Karpas-422 (cell line): ENCODE measurements around the gene PLEKHG3. TPM values are rescaled to one million over a fixed set of nuclear protein-coding genes. Genes with fewer than 3 reads are reported as not detected.
A peak's percentile ranks its signal among the peaks of the same experiment; 100 is the strongest.

ENCODE experiments used
- DNase-seq: peaks from one replicate; pipeline ENCODE4 v3.0.0-alpha.2; 2015
- H2AFZ ChIP-seq: fragments of 200-600 bp; sonication (generic); 2 replicates; pipeline ENCODE4 v1.6.1; 2014; ENCODE audit warnings: antibody characterized with exemption, low read length, mixed read lengths
- H3K27ac ChIP-seq: fragments of 200-600 bp; sonication (generic); 2 replicates; pipeline ENCODE4 v1.5.1; 2014; ENCODE audit warnings: mild to moderate bottlenecking, low read length, moderate library complexity
- H3K27me3 ChIP-seq: fragments of 200-600 bp; sonication (generic); 2 replicates; pipeline ENCODE4 v1.6.1; 2014; ENCODE audit warnings: low read length, mixed read lengths
- H3K36me3 ChIP-seq: fragments of 200-600 bp; sonication (generic); 2 replicates; pipeline ENCODE4 v1.6.1; 2014; ENCODE audit warnings: low read length, mixed read lengths; ENCODE audit not compliant: insufficient read depth
- H3K4me1 ChIP-seq: fragments of 200-600 bp; sonication (generic); 2 replicates; pipeline ENCODE4 v1.6.1; 2014; ENCODE audit warnings: mild to moderate bottlenecking, low read length, mixed read lengths
- H3K4me2 ChIP-seq: fragments of 200-600 bp; sonication (generic); 2 replicates; pipeline ENCODE4 v1.6.1; 2014; ENCODE audit warnings: low read length, low read depth, mild to moderate bottlenecking; ENCODE audit not compliant: poor library complexity, severe bottlenecking
- H3K4me3 ChIP-seq: fragments of 200-600 bp; sonication (generic); 2 replicates; pipeline ENCODE4 v1.5.1; 2014; ENCODE audit warnings: mild to moderate bottlenecking, antibody characterized with exemption, low read length, mixed read lengths
- H3K79me2 ChIP-seq: fragments of 200-600 bp; sonication (generic); 2 replicates; pipeline ENCODE4 v1.6.1; 2014; ENCODE audit warnings: mild to moderate bottlenecking, low read length, mixed read lengths
- H3K9ac ChIP-seq: fragments of 200-600 bp; sonication (generic); 2 replicates; pipeline ENCODE4 v1.6.0; 2014; ENCODE audit warnings: low read length
- H3K9me2 ChIP-seq: fragments of 200-600 bp; sonication (generic), shearing (Covaris generic); replicated peaks from 2 replicates; pipeline ENCODE4 v1.6.0; 2014; ENCODE audit warnings: mild to moderate bottlenecking, low read length, moderate library complexity; ENCODE audit not compliant: insufficient read depth
- H3K9me3 ChIP-seq: fragments of 300-700, 200-600 bp; sonication (generic); 2 replicates; pipeline ENCODE4 v1.6.1; 2014; ENCODE audit warnings: low read length, mixed read lengths
- H4K20me1 ChIP-seq: fragments of 200-600 bp; sonication (generic); 2 replicates; pipeline ENCODE4 v1.6.1; 2014; ENCODE audit warnings: mild to moderate bottlenecking, antibody characterized with exemption, low read length, low read depth; ENCODE audit not compliant: insufficient read depth
- total RNA-seq: library from RNA; depleted of rRNA; stranded (reverse); fragments of >200 nt; shearing (Covaris generic); gene quantifications from 2 replicates; pipeline ENCODE4 v1.2.3, GENCODE V29; 2014; ENCODE audit warnings: low replicate concordance

PLEKHG3 gene
- total RNA-seq, 1 experiment from 2014 or later: not detected

GRCh38 chr14:64754685-64755084, 50.5 kb downstream of the PLEKHG3 start:
- no peaks in the 10 kb centered on the region for H3K36me3 ChIP-seq
- no peaks in the 10 kb centered on the region for H3K79me2 ChIP-seq
- DNase-seq: no peak
- no peaks in the 10 kb centered on the region; the same call in 1 of the 2 replicates for H4K20me1 ChIP-seq
- H3K27ac ChIP-seq: no peak overlapping the region
- no peak overlapping the region for H3K4me3 ChIP-seq
- H2AFZ ChIP-seq: no peak overlapping the region
- H3K27me3 ChIP-seq: no peaks in the 10 kb centered on the region; the same call in 1 of the 2 replicates
- no peaks in the 10 kb centered on the region for H3K9me3 ChIP-seq
- H3K4me1 ChIP-seq: no peaks in the 10 kb centered on the region
- no peak overlapping the region for H3K9ac ChIP-seq
- H3K9me2 ChIP-seq: no peaks in the 10 kb centered on the region
- no peak overlapping the region for H3K4me2 ChIP-seq

- Histone ChIP-seq H3K79me2 (no peaks in the 10 kb centered on the region), H2AFZ (no peak overlapping the region), H3K4me3 (no peak overlapping the region), H3K4me2 (no peak overlapping the region), H3K9me2 (no peaks in the 10 kb centered on the region), H3K4me1 (no peaks in the 10 kb centered on the region), H3K9me3 (no peaks in the 10 kb centered on the region), H3K9ac (no peak overlapping the region), H4K20me1 (no peaks in the 10 kb centered on the region; the same call in 1 of the 2 replicates), H3K27me3 (no peaks in the 10 kb centered on the region; the same call in 1 of the 2 replicates), H3K27ac (no peak overlapping the region), H3K36me3 (no peaks in the 10 kb centered on the region)
- DNase-seq: no peak
Measured at GRCh38 chr14:64755781-64756221, 51.6 kb downstream of the PLEKHG3 start.

GRCh38 chr14:64756712-64757111, 52.5 kb downstream of the PLEKHG3 start:
- no peak overlapping the region for H3K27ac ChIP-seq

DNA sequence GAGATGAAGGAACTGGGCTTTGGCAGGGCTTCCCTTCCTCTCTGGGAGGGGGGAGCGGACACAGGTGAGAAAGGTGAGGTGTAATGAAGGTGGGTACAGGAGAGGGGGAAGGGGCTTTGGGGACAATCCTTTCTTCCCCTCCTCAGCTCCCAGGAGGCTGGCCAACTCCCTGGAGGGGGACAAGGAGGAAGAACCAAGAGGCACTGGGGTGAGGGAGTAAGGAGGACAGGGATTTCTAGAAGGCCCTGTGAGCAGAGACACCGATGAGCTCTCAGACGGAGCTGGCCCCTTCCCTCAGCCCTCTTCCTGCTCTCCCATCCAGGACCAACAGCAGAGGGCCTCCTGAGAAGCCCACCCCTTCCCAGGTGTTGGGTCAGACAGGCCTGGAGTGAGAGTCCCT, 53.4 kb downstream of the PLEKHG3 start:
- no peaks in the 10 kb centered on the region for H3K79me2 ChIP-seq
- H3K27ac ChIP-seq: no peak overlapping the region
- H3K27me3 ChIP-seq: no peaks in the 10 kb centered on the region; the same call in 1 of the 2 replicates
- no peak overlapping the region for H2AFZ ChIP-seq
- no peak overlapping the region for H3K9ac ChIP-seq
- H3K4me3 ChIP-seq: no peak overlapping the region
- H4K20me1 ChIP-seq: no peaks in the 10 kb centered on the region; the same call in 1 of the 2 replicates
- H3K9me2 ChIP-seq: no peaks in the 10 kb centered on the region
- H3K36me3 ChIP-seq: no peaks in the 10 kb centered on the region
- peaks cover 10% of the 10 kb centered on the region for H3K4me1 ChIP-seq
- no peak for DNase-seq
- H3K9me3 ChIP-seq: no peaks in the 10 kb centered on the region
- no peak overlapping the region for H3K4me2 ChIP-seq

More at GRCh38 chr14:64756712-64757111, 52.5 kb downstream of the PLEKHG3 start:
- Histone ChIP-seq H3K9ac (no peak overlapping the region), H3K79me2 (no peaks in the 10 kb centered on the region), H4K20me1 (no peaks in the 10 kb centered on the region; the same call in 1 of the 2 replicates), H3K4me2 (no peak overlapping the region), H3K9me2 (no peaks in the 10 kb centered on the region), H3K27me3 (no peaks in the 10 kb centered on the region; the same call in 1 of the 2 replicates), H3K4me1 (peaks cover under 1% of the 10 kb centered on the region; the same call in 1 of the 2 replicates), H3K36me3 (no peaks in the 10 kb centered on the region), H3K4me3 (no peak overlapping the region), H3K9me3 (no peaks in the 10 kb centered on the region), H2AFZ (no peak overlapping the region)
- no peak for DNase-seq

- Histone ChIP-seq H3K4me2 (no peak overlapping the region), H3K27me3 (no peaks in the 10 kb centered on the region; the same call in 1 of the 2 replicates), H3K79me2 (no peaks in the 10 kb centered on the region), H3K9me2 (no peaks in the 10 kb centered on the region), H3K36me3 (no peaks in the 10 kb centered on the region), H4K20me1 (no peaks in the 10 kb centered on the region; the same call in 1 of the 2 replicates), H3K9me3 (no peaks in the 10 kb centered on the region), H3K9ac (no peak overlapping the region), H3K27ac (no peak overlapping the region), H3K4me1 (peaks cover 14% of the 10 kb centered on the region), H3K4me3 (no peak overlapping the region), H2AFZ (no peak overlapping the region)
- no peak for DNase-seq
Measured at GRCh38 chr14:64758025-64758521, 53.8 kb downstream of the PLEKHG3 start.

DNA sequence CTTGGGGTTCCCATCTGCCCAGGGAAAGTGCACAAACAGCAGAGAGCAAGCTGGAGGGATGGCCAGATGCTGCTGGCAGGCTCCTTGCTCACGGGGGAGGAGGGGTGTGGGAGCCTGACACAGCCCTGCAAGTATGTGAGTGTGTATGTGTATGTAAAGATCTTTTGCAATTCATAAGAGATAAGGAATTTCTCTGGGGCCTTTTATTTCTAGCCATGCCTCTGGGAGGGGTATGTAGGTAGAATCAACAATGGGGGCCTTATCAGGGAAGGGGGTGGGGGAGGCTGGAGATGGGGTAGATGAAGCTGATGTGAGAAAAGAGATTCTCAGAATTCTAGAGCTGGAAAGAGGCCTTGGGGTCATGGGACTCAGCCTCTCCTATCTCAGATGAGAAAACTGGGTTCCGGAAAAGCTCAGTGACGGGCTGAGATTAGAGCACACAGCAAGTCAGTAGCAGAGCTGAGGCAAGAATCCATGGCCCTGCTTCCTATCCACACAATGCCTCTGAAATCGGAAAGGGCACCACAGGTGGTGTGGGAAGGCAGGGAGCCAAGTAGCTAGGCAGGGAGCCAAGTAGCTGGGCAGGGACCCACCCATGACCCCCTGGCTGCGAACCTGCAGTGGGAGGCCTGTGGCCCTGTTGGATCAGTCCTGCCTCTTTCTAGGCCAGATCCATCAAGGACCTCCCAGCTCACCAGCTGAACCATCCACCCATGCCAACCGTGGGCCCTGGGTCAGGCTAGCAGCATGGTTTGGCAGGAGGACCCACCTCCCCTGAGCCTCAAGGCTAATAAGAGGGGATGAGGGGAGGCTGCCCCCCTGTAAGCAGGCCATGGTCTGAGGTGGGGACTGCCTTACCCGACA, 54.7 kb downstream of the PLEKHG3 start:
- no peak overlapping the region for H3K4me3 ChIP-seq
- no peaks in the 10 kb centered on the region; the same call in 1 of the 2 replicates for H3K27me3 ChIP-seq
- H3K4me2 ChIP-seq: no peak overlapping the region
- H3K9me2 ChIP-seq: no peaks in the 10 kb centered on the region
- no peaks in the 10 kb centered on the region for H3K9me3 ChIP-seq
- no peaks in the 10 kb centered on the region; the same call in 1 of the 2 replicates for H4K20me1 ChIP-seq
- no peak overlapping the region for H3K9ac ChIP-seq
- H2AFZ ChIP-seq: no peak overlapping the region
- peaks cover 23% of the 10 kb centered on the region for H3K4me1 ChIP-seq
- no peak for DNase-seq
- no peaks in the 10 kb centered on the region for H3K36me3 ChIP-seq
- H3K27ac ChIP-seq: no peak overlapping the region
- H3K79me2 ChIP-seq: no peaks in the 10 kb centered on the region

GRCh38 chr14:64759555-64759938, 55.3 kb downstream of the PLEKHG3 start:
- no peak overlapping the region for H3K4me3 ChIP-seq
- peaks cover 27% of the 10 kb centered on the region for H3K4me1 ChIP-seq
- H3K79me2 ChIP-seq: no peaks in the 10 kb centered on the region
- H3K9me2 ChIP-seq: no peaks in the 10 kb centered on the region
- H3K27ac ChIP-seq: no peak overlapping the region
- no peak overlapping the region for H3K9ac ChIP-seq
- H3K4me2 ChIP-seq: no peak overlapping the region
- no peaks in the 10 kb centered on the region for H3K36me3 ChIP-seq
- H3K9me3 ChIP-seq: no peaks in the 10 kb centered on the region
- H4K20me1 ChIP-seq: no peaks in the 10 kb centered on the region; the same call in 1 of the 2 replicates
- H2AFZ ChIP-seq: no peak overlapping the region
- DNase-seq: no peak
- H3K27me3 ChIP-seq: no peaks in the 10 kb centered on the region; the same call in 1 of the 2 replicates

GRCh38 chr14:64760146-64760755, 56.0 kb downstream of the PLEKHG3 start:
- Histone ChIP-seq H3K4me1 (peaks cover 29% of the 10 kb centered on the region), H3K4me3 (no peak overlapping the region), H3K9ac (no peak overlapping the region), H3K27me3 (no peaks in the 10 kb centered on the region; the same call in 1 of the 2 replicates), H3K4me2 (no peak overlapping the region), H3K9me3 (no peaks in the 10 kb centered on the region), H2AFZ (no peak overlapping the region), H3K27ac (no peak overlapping the region), H3K9me2 (no peaks in the 10 kb centered on the region), H4K20me1 (no peaks in the 10 kb centered on the region; the same call in 1 of the 2 replicates), H3K36me3 (no peaks in the 10 kb centered on the region), H3K79me2 (no peaks in the 10 kb centered on the region)
- peak; percentile 83 for DNase-seq
